Thyroid gland (tissue), 4 donors: ENCODE data around the gene MAPK1.
"Not testable (repeated sequence)": the region's sequence is repeated elsewhere in the genome, so short reads cannot be mapped to it uniquely, and the experiment has no call there.

ENCODE experiments used
- CTCF ChIP-seq, 6 experiments: fragments of 200-600 bp in 3 of 6; fragments of 450-650 bp in 3 of 6; sonication (generic) in 3 of 6; IDR thresholded peaks; one replicate each; pipeline ENCODE4 v1.5.1; 2016 to 2019; ENCODE audit warnings: antibody characterized with exemption in 6 of 6, mild to moderate bottlenecking in 2 of 6, inconsistent platforms in 1 of 6, moderate library complexity in 1 of 6
- POLR2A ChIP-seq, 2 donors: fragments of 450-650 bp; IDR thresholded peaks; one replicate each; pipeline ENCODE4 v1.6.1; 2017; ENCODE audit warnings: antibody characterized with exemption in 2 of 2, mild to moderate bottlenecking in 2 of 2, moderate library complexity in 1 of 2

- not testable (repeated sequence) for TF ChIP-seq CTCF, POLR2A (IDR thresholded peaks at IDR 0.05)
Measured at GRCh38 chr22:21793716-21794115, 73.7 kb downstream of the MAPK1 start.
